NCI-H2196 (cell line): ENCODE results near the gene ANKRD65.
"Not testable (repeated sequence)": the region's sequence is repeated elsewhere in the genome, so short reads cannot be mapped to it uniquely, and the experiment has no call there.

Experiments
- DNase-seq: peaks from one replicate; lab custom pipeline; 2025; ENCODE audit not compliant: unreplicated experiment; lab: John Stamatoyannopoulos, UW

Gene ANKRD65

GRCh38 chr1:1430992-1431844 lies 10.1 kb upstream of the ANKRD65 start:
- DNase-seq: no peak

- peak; percentile 74 for DNase-seq
These were observed 9.3 kb upstream of the ANKRD65 start for GRCh38 chr1:1430114-1430982.

GRCh38 chr1:1429671-1430073 lies 8.6 kb upstream of the ANKRD65 start:
- no peak for DNase-seq

- not testable (repeated sequence) for DNase-seq
These were observed 7.9 kb upstream of the ANKRD65 start for GRCh38 chr1:1428967-1429366.

- no peak for DNase-seq
These were observed 7.1 kb upstream of the ANKRD65 start for GRCh38 chr1:1428174-1428573.

GRCh38 chr1:1427820-1428148 lies 6.7 kb upstream of the ANKRD65 start:
- no peak for DNase-seq

- no peak for DNase-seq
These were observed 6.2 kb upstream of the ANKRD65 start for GRCh38 chr1:1427106-1427819.

- no peak for DNase-seq
These were observed 5.5 kb upstream of the ANKRD65 start for GRCh38 chr1:1426496-1427105.

GRCh38 chr1:1425753-1426495 lies 4.8 kb upstream of the ANKRD65 start:
- DNase-seq: no peak

- no peak for DNase-seq
These were observed 4.3 kb upstream of the ANKRD65 start for GRCh38 chr1:1425426-1425752.

GRCh38 chr1:1424707-1425106 lies 3.6 kb upstream of the ANKRD65 start:
- no peak for DNase-seq

- no peak for DNase-seq
These were observed 2.1 kb upstream of the ANKRD65 start for GRCh38 chr1:1423245-1423597.

- DNase-seq: no peak
These were observed 1.6 kb upstream of the ANKRD65 start for GRCh38 chr1:1422465-1423244.

- no peak for DNase-seq
These were observed 910 bp upstream of the ANKRD65 start for GRCh38 chr1:1421907-1422464.

- DNase-seq: no peak
These were observed 378 bp downstream of the ANKRD65 start for GRCh38 chr1:1420654-1421141.

- DNase-seq: no peak
These were observed 1.0 kb downstream of the ANKRD65 start for GRCh38 chr1:1419813-1420653.

- DNase-seq: no peak
These were observed 1.7 kb downstream of the ANKRD65 start for GRCh38 chr1:1419363-1419812.
